ENCODE data around the gene CERS1. TPM values are rescaled to one million over a fixed set of nuclear protein-coding genes. Genes with fewer than 3 reads are reported as not detected.

The CERS1 gene
- total and polyA plus RNA-seq, 2 donors (not counting 3 experiments of a cell fraction or from before 2014, with no cell fraction given) = 4.0 to 8.5 TPM

GRCh38 chr19:18908917-18909619 lies 13.1 kb upstream of the CERS1 start:
- Histone ChIP-seq H3K4me3 (replicated peaks in 1 of 3; ENCODE audit: insufficient read depth in 1 of 3, low read depth in 1 of 3, low read length in 3 of 3) (no peak overlapping the region), H3K9ac (replicated peaks; ENCODE audit: extremely low read depth, insufficient read depth, low read length) (no peak overlapping the region), H3K9me1 (replicated peaks; ENCODE audit: control insufficient read depth, extremely low read depth, insufficient read depth, low read length) (no peaks in the 10 kb centered on the region), H3K4me1 (ENCODE audit: control insufficient read depth, extremely low read depth, insufficient read depth, low read length) (no peaks in the 10 kb centered on the region), H4K20me1 (replicated peaks; ENCODE audit: control insufficient read depth, extremely low read depth, insufficient read depth, low read length) (no peaks in the 10 kb centered on the region), H3K36me3 (ENCODE audit: control insufficient read depth in 2 of 2, extremely low read depth in 1 of 2, insufficient read depth in 2 of 2, low read length in 2 of 2) (peaks cover 6 to 51% of the 10 kb centered on the region in 2 experiments), H3K27ac (ENCODE audit: insufficient read depth, low read depth, low read length) (no peak overlapping the region), H2AFZ (ENCODE audit: low read depth, low read length) (no peak overlapping the region), H3K9me3 (replicated peaks; ENCODE audit: control insufficient read depth, insufficient read depth, low read length) (no peaks in the 10 kb centered on the region), H3K4me2 (ENCODE audit: insufficient read depth, low read length) (no peak overlapping the region), H3K79me2 (ENCODE audit: control insufficient read depth, insufficient read depth, low read length) (peaks cover 10% of the 10 kb centered on the region), H3K27me3 (ENCODE audit: control insufficient read depth in 2 of 2, insufficient read depth in 2 of 2, low read length in 2 of 2) (no peaks in the 10 kb centered on the region)
- FAIRE-seq (no peak), DNase-seq (ENCODE audit: low read depth, low spot score) (no peak)
- ChIA-PET CTCF (no interaction called here), POLR2A (interaction anchor here (0.6 kb wide), 1 partner anchor 33 kb away, joined by 4 read pairs; no protein-coding TSS in a partner anchor)
- dilution Hi-C loops (cut with MboI; ENCODE audit: extremely low pct_ligation_motif_present, low sequenced_read_pairs) (no loop called here), intact Hi-C loops (cut with micrococcal nuclease) (no loop called here)
- TF ChIP-seq, protein P1, sequence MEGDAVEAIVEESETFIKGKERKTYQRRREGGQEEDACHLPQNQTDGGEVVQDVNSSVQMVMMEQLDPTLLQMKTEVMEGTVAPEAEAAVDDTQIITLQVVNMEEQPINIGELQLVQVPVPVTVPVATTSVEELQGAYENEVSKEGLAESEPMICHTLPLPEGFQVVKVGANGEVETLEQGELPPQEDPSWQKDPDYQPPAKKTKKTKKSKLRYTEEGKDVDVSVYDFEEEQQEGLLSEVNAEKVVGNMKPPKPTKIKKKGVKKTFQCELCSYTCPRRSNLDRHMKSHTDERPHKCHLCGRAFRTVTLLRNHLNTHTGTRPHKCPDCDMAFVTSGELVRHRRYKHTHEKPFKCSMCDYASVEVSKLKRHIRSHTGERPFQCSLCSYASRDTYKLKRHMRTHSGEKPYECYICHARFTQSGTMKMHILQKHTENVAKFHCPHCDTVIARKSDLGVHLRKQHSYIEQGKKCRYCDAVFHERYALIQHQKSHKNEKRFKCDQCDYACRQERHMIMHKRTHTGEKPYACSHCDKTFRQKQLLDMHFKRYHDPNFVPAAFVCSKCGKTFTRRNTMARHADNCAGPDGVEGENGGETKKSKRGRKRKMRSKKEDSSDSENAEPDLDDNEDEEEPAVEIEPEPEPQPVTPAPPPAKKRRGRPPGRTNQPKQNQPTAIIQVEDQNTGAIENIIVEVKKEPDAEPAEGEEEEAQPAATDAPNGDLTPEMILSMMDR (IDR thresholded peaks at IDR 0.05; ENCODE audit: extremely low read depth in 1 of 2, insufficient read depth in 1 of 2, low read depth in 1 of 2, low read length in 2 of 2) = no peak
- TF ChIP-seq EZH2 (IDR thresholded peaks at IDR 0.05; ENCODE audit: borderline replicate concordance, low read depth, low read length, severe bottlenecking) (no peak), FOS (IDR thresholded peaks at IDR 0.05; ENCODE audit: borderline replicate concordance, insufficient read depth, low read length) (no peak), POLR2AphosphoS5 (IDR thresholded peaks at IDR 0.05; ENCODE audit: insufficient read depth, low read depth, low read length) (no peak), POLR2A (IDR thresholded peaks at IDR 0.05; ENCODE audit: low read depth, low read length) (no peak), JUN (IDR thresholded peaks at IDR 0.05; ENCODE audit: borderline replicate concordance, insufficient read depth, insufficient read length, low read depth) (no peak), MYC (IDR thresholded peaks at IDR 0.05; ENCODE audit: low read depth, low read length) (no peak), GATA2 (IDR thresholded peaks at IDR 0.05; ENCODE audit: insufficient read depth, insufficient read length, low read depth, low read length) (no peak)
- TF ChIP-seq, protein P2, sequence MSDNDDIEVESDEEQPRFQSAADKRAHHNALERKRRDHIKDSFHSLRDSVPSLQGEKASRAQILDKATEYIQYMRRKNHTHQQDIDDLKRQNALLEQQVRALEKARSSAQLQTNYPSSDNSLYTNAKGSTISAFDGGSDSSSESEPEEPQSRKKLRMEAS (IDR thresholded peaks at IDR 0.05; ENCODE audit: insufficient read depth, insufficient read length) = no peak
- BruUV-seq (replicated peaks) = no TSS peak

All from endothelial cell of umbilical vein (primary cell).